GM12878 (cell line): ENCODE results near the gene HSF5. TPM values are rescaled to one million over a fixed set of nuclear protein-coding genes. Genes with fewer than 3 reads are reported as not detected.
A peak's percentile ranks its signal among the peaks of the same experiment; 100 is the strongest.

ENCODE experiments used
- E2F8 ChIP-seq: fragments of 450-650 bp; IDR thresholded peaks from 2 replicates; pipeline ENCODE4 v1.6.1; 2018; ENCODE audit warnings: mild to moderate bottlenecking, low read depth, moderate library complexity; ENCODE audit not compliant: partially characterized antibody
- ELK1 ChIP-seq: IDR thresholded peaks from 2 replicates; pipeline ENCODE4 v1.6.1; 2012; ENCODE audit warnings: low read depth, low read length, improper control_type of control experiment
- ETV6 ChIP-seq, 2 experiments: fragments of 450-650 bp in 1 of 2; IDR thresholded peaks in 1 of 2; conservative IDR thresholded peaks in 1 of 2; 2 replicates each; pipeline ENCODE4 v1.6.1; 2014; ENCODE audit warnings: antibody characterized with exemption in 1 of 2, borderline replicate concordance in 1 of 2, low read depth in 1 of 2, mild to moderate bottlenecking in 1 of 2, moderate library complexity in 1 of 2
- HDAC6 ChIP-seq: fragments of 200-600 bp; sonication (generic); IDR thresholded peaks from one replicate; pipeline ENCODE4 v1.8.0; 2017; ENCODE audit warnings: antibody characterized with exemption; ENCODE audit not compliant: unreplicated experiment
- NFYA ChIP-seq: IDR thresholded peaks from 2 replicates; pipeline ENCODE4 v1.6.1; 2011; ENCODE audit warnings: low read depth, mild to moderate bottlenecking, low read length, improper control_type of control experiment, borderline replicate concordance
- NRF1 ChIP-seq: conservative IDR thresholded peaks from 2 replicates; pipeline ENCODE4 v1.6.1; 2011; ENCODE audit warnings: mild to moderate bottlenecking, low read depth, low read length, improper control_type of control experiment
- RAD21 ChIP-seq: IDR thresholded peaks from 2 replicates; pipeline ENCODE4 v1.6.1; 2011; ENCODE audit warnings: mild to moderate bottlenecking, low read depth, low read length, moderate library complexity; ENCODE audit not compliant: insufficient read depth
- RELA ChIP-seq: fragments of 450-650 bp; IDR thresholded peaks from 2 replicates; pipeline ENCODE4 v1.8.0; 2014; ENCODE audit warnings: borderline replicate concordance; ENCODE audit not compliant: partially characterized antibody
- RUNX3 ChIP-seq: IDR thresholded peaks from 2 replicates; pipeline ENCODE4 v1.6.1; 2012; ENCODE audit warnings: low read length, inconsistent platforms
- polyA plus RNA-seq, 11 experiments: library from polyadenylated mRNA; depleted of rRNA in 4 of 11; unstranded in 6 of 11; stranded (reverse) in 5 of 11; fragments of >200 nt; fragmentation: Nextera tagmentation in 4 of 11; fragmentation: Illumina TruSeq in 1 of 11; extraction: Ambion mirVana in 4 of 11; extraction: Trizol in 1 of 11; gene quantifications; 1 replicate in 1 of 11; 2 replicates in 10 of 11; pipeline versions ENCODE4 v1.2.1 to v1.2.3, GENCODE V29; 2011 to 2016; ENCODE audit warnings: inconsistent platforms in 2 of 11, missing spikeins in 2 of 11, low read depth in 1 of 11
- total RNA-seq, 4 experiments: library from RNA; depleted of rRNA in 3 of 4; stranded (reverse); fragments of >200 nt in 3 of 4; fragmentation: Illumina TruSeq in 1 of 4; extraction: Trizol in 1 of 4; gene quantifications; 2 replicates each; pipeline versions ENCODE4 v1.2.1 to v1.2.3, GENCODE V29; 2013 to 2021

HSF5 gene
- total and polyA plus RNA-seq, 10 of the 15 experiments (the other 5 are each of a cell fraction or from before 2014, with no cell fraction given): 0.02 to 0.18 (median 0.06) TPM; not detected in 4

- peak; percentile 55 for TF ChIP-seq E2F8
- TF ChIP-seq RELA: no peak
- peak; percentile 62; the same call in 1 of the 2 replicates for TF ChIP-seq NFYA
- peak; percentile 82 for TF ChIP-seq RUNX3
- TF ChIP-seq ETV6 (conservative IDR thresholded peaks at IDR 0.05 in 1 of 2, IDR thresholded peaks at IDR 0.05 in 1 of 2; ENCODE audit: borderline replicate concordance in 1 of 2, low read depth in 1 of 2): no peak
- peak; percentile 97 for TF ChIP-seq ELK1
- no peak for TF ChIP-seq HDAC6
- no peak for TF ChIP-seq NRF1
- no peak for TF ChIP-seq RAD21
Measured at GRCh38 chr17:58517928-58518609, 29.9 kb upstream of the HSF5 start (continued).
